OCI-LY7 (cell line): ENCODE results near the gene SPTLC1. TPM values are rescaled to one million over a fixed set of nuclear protein-coding genes. Genes with fewer than 3 reads are reported as not detected.
"Not testable (repeated sequence)": the region's sequence is repeated elsewhere in the genome, so short reads cannot be mapped to it uniquely, and the experiment has no call there.

ENCODE experiments used
- BruUV-seq: library from RNA; stranded (reverse); fragments of 400-500 nt; replicated peaks from 2 replicates; lab custom pipeline; 2021; lab: Mats Ljungman, UMichigan
- CTCF ChIA-PET: fragments of 300-600 bp; sonication (Branson Sonifier 250); formaldehyde crosslinking; loops from one replicate; lab custom pipeline; 2022; ENCODE audit warnings: antibody characterized with exemption; ENCODE audit not compliant: unreplicated experiment; lab: Charles Lee
- POLR2A ChIA-PET: fragments of 300-600 bp; sonication (Branson Sonifier 250); formaldehyde crosslinking; loops from one replicate; lab custom pipeline; 2022; ENCODE audit warnings: antibody characterized with exemption; lab: Charles Lee
- DNase-seq: peaks from one replicate; pipeline ENCODE4 v3.0.0-alpha.2; 2015; ENCODE audit warnings: low spot score
- H2AFZ ChIP-seq: fragments of 200-600 bp; sonication (generic), shearing (Covaris generic); 2 replicates; pipeline ENCODE4 v1.6.1; 2014; ENCODE audit warnings: mild to moderate bottlenecking, antibody characterized with exemption, low read length, moderate library complexity
- H3K27ac ChIP-seq: fragments of 200-600 bp; sonication (generic); 2 replicates; pipeline ENCODE4 v1.5.1; 2014; ENCODE audit warnings: mixed run types, low read depth, mild to moderate bottlenecking, moderate library complexity, low read length, inconsistent platforms; ENCODE audit not compliant: poor library complexity, severe bottlenecking
- H3K36me3 ChIP-seq: fragments of 200-600 bp; sonication (generic); 2 replicates; pipeline ENCODE4 v1.6.1; 2014; ENCODE audit warnings: mild to moderate bottlenecking, antibody characterized with exemption, low read length, moderate library complexity, mixed read lengths; ENCODE audit not compliant: insufficient read depth
- H3K4me1 ChIP-seq: fragments of 200-600 bp; sonication (generic); 2 replicates; pipeline ENCODE4 v1.5.1; 2014; ENCODE audit warnings: mild to moderate bottlenecking, low read length; ENCODE audit not compliant: insufficient read depth, poor library complexity, severe bottlenecking
- H3K4me2 ChIP-seq: fragments of 200-600 bp; sonication (generic); 2 replicates; pipeline ENCODE4 v1.6.1; 2014; ENCODE audit warnings: mild to moderate bottlenecking, low read length
- H3K4me3 ChIP-seq: fragments of 200-600 bp; sonication (generic); 2 replicates; pipeline ENCODE4 v1.5.1; 2014; ENCODE audit warnings: mild to moderate bottlenecking, low read depth, low read length; ENCODE audit not compliant: poor library complexity, severe bottlenecking
- H3K79me2 ChIP-seq: fragments of 200-600 bp; sonication (generic); 2 replicates; pipeline ENCODE4 v1.6.1; 2016; ENCODE audit warnings: low read depth, mild to moderate bottlenecking, low read length, moderate library complexity, mixed read lengths; ENCODE audit not compliant: insufficient read depth
- H3K9me2 ChIP-seq: fragments of 200-600 bp; sonication (generic); 2 replicates; pipeline ENCODE4 v1.6.1; 2016; ENCODE audit warnings: mild to moderate bottlenecking, low read length, mixed read lengths; ENCODE audit not compliant: insufficient read depth
- H3K9me3 ChIP-seq: fragments of 200-600 bp; sonication (generic); 2 replicates; pipeline ENCODE4 v1.6.1; 2014; ENCODE audit warnings: mild to moderate bottlenecking, mixed run types, low read length, mixed read lengths
- H4K20me1 ChIP-seq: fragments of 200-600 bp; sonication (generic); 2 replicates; pipeline ENCODE4 v1.6.1; 2014; ENCODE audit warnings: mild to moderate bottlenecking, antibody characterized with exemption, low read length, moderate library complexity, mixed read lengths; ENCODE audit not compliant: insufficient read depth
- CTCF ChIP-seq: fragments of 200-600 bp; sonication (generic); conservative IDR thresholded peaks from 2 replicates; pipeline ENCODE4 v1.5.1; 2014; ENCODE audit warnings: mild to moderate bottlenecking, antibody characterized with exemption, low read length, moderate library complexity, mixed read lengths
- EZH2phosphoT487 ChIP-seq: fragments of 200-600 bp; sonication (generic); IDR thresholded peaks from 2 replicates; pipeline ENCODE4 v1.6.1; 2018; ENCODE audit warnings: low read depth, borderline replicate concordance, mild to moderate bottlenecking, mixed run types, antibody characterized with exemption, low read length, moderate library complexity, mixed read lengths
- intact Hi-C: fragments of 100-400 bp; cut with micrococcal nuclease; formaldehyde crosslinking; loops from one replicate; pipeline ENCODE4 v1.10.0; 2022; ENCODE audit not compliant: unreplicated experiment
- total RNA-seq, 2 experiments: library from RNA; depleted of rRNA in 1 of 2; stranded (reverse); fragments of >200 nt in 1 of 2; shearing (Covaris generic) in 1 of 2; gene quantifications; 2 replicates each; pipeline ENCODE4 v1.2.3, GENCODE V29; 2014 to 2022

The SPTLC1 gene
- total RNA-seq, 2 experiments from 2014 or later, result 42.2 to 48.7 TPM

- H3K4me3 ChIP-seq, result no peak overlapping the region
- ChIA-PET POLR2A (no interaction called here), CTCF (interaction anchor here (1.0 kb wide), 1 partner anchor 20 kb away, joined by 3 read pairs; no protein-coding TSS in a partner anchor)
- no peak overlapping the region for H3K4me2 ChIP-seq
- no peak for TF ChIP-seq CTCF
- no peak for TF ChIP-seq EZH2phosphoT487
- BruUV-seq, result no TSS peak
- H3K36me3 ChIP-seq, result no peaks in the 10 kb centered on the region
- no peaks in the 10 kb centered on the region for H3K79me2 ChIP-seq
- no peak overlapping the region for H2AFZ ChIP-seq
- no peak overlapping the region for H3K27ac ChIP-seq
- no peaks in the 10 kb centered on the region for H3K4me1 ChIP-seq
- intact Hi-C loops, result no loop called here
- H3K9me3 ChIP-seq, result no peaks in the 10 kb centered on the region
- H3K9me2 ChIP-seq, result no peaks in the 10 kb centered on the region
- H4K20me1 ChIP-seq, result no peaks in the 10 kb centered on the region
- no peak for DNase-seq
These were observed 43.8 kb upstream of the SPTLC1 start for GRCh38 chr9:92159058-92159457.

- Histone ChIP-seq H3K79me2 (no peaks in the 10 kb centered on the region), H3K4me2 (no peak overlapping the region), H3K27ac (no peak overlapping the region), H4K20me1 (no peaks in the 10 kb centered on the region), H2AFZ (no peak overlapping the region), H3K36me3 (no peaks in the 10 kb centered on the region), H3K4me3 (no peak overlapping the region), H3K4me1 (no peaks in the 10 kb centered on the region), H3K9me2 (no peaks in the 10 kb centered on the region), H3K9me3 (no peaks in the 10 kb centered on the region)
- DNase-seq, result no peak
- no TSS peak for BruUV-seq
- ChIA-PET CTCF (interaction anchor here (1.0 kb wide), 1 partner anchor 19 kb away, joined by 3 read pairs; no protein-coding TSS in a partner anchor), POLR2A (interaction anchor here (0.6 kb wide), 1 partner anchor 71 kb away, joined by 3 read pairs; no protein-coding TSS in a partner anchor)
- intact Hi-C loops, result no loop called here
- TF ChIP-seq CTCF, result no peak
- no peak for TF ChIP-seq EZH2phosphoT487
These were observed 42.9 kb upstream of the SPTLC1 start for GRCh38 chr9:92158097-92158601.

GRCh38 chr9:92155736-92156135, 40.5 kb upstream of the SPTLC1 start:
- POLR2A ChIA-PET, H3K9me2 ChIP-seq, H3K4me1 ChIP-seq, H3K9me3 ChIP-seq, BruUV-seq, DNase-seq, H3K27ac ChIP-seq, H3K36me3 ChIP-seq, H3K4me3 ChIP-seq, H3K4me2 ChIP-seq, H3K79me2 ChIP-seq, CTCF ChIA-PET, H2AFZ ChIP-seq, H4K20me1 ChIP-seq, intact Hi-C loops: not testable (repeated sequence)
